Raji (cell line): ENCODE results near the gene CREB5.

Source experiments
- POLR2A ChIP-seq: IDR thresholded peaks from 2 replicates; pipeline ENCODE4 v1.6.1; 2011; ENCODE audit warnings: low read depth, low read length, control low read depth; ENCODE audit not compliant: insufficient read depth

CREB5 gene

GRCh38 chr7:28556671-28557070, 144.4 kb downstream of the CREB5 start:
- no peak for TF ChIP-seq POLR2A

DNA sequence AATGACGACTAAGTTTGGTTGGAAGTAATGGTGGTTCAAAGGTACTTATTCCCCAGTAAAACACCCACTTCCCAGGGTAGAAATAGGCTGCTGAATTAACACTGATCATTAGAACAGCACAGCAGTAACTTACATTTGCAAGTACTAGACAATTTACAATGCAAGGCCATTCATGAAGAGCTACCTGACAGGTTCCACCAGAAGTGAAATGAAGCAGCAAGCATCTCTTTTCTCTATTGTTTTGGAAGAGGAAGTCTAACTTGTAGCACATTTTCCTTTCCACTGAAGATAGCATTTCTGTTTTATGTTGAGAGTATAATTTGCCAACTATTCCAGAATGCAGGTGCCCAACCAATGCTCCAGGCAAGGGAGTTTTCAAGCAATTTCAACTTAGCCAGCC, 145.9 kb downstream of the CREB5 start:
- TF ChIP-seq POLR2A, result no peak

DNA sequence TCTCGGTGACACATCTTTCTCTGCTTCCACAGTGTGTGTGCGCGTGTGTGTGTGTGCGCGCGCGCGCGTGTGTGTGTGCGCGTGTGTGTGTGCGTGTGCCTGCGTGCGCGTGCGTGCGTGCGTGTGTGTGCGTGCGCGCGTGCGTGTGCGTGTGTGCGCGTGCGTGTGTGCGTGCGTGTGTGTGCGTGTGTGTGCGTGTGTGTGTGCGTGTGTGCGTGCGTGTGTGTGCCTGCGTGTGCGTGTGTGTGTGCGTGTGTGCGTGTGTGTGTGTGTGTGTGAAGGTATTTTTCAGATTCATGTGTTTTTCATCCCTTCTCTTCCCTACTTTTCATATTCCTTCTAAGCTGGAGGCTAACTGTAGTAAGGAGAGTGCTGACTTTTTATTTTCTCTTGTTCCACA, 148.4 kb downstream of the CREB5 start:
- no peak for TF ChIP-seq POLR2A

DNA sequence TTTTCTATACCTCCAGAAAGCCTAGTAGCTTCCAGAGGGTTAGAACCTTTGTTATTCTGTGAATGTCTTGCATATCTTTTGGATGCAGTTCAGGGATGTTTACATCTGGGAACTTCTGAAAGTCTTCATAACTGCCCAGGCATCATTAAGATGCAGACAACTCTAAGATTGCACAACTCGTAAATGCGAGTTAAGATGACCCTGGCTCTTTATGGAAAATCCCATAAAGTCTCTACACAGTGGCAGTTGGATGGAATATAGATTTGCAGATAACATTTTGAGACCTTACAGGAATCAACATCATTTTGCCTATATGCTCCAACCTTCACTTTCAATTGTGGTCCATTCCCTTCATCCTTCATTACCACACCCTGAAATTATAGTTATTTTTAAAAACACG, 151.7 kb downstream of the CREB5 start:
- TF ChIP-seq POLR2A, result no peak

DNA sequence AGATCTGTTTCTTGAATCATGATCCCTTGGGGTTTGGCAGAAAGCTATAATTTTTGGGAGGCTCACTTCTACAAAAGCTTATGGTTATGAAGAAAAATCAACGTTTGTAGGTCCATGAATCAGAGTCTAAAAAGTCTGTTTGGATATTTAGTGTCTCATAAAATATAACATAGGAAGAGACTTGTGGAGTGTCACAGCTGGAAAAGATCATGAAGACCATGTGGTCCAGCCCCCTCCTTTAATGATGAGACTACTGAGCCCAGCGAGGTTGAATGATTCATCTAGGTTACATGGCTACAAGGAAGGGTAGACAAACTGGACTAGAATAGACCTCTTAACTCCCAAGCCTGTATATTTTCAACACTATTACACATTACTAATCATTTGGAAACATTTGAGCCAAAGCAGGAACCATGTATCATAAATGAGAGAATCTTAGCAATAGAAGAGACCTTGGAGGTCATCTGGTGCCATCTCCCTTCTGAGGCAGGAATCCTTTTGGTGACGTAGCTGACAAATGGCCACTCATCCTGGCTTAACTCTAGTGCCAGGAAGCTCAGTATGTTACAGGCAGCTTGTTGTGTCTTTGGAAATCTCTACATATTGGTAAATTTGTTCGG, 152.5 kb downstream of the CREB5 start:
- no peak for TF ChIP-seq POLR2A

GRCh38 chr7:28565980-28566379, 153.7 kb downstream of the CREB5 start:
- TF ChIP-seq POLR2A, result no peak

- TF ChIP-seq POLR2A, result peak; percentile 78
Observed at GRCh38 chr7:28570113-28570969, 158.0 kb downstream of the CREB5 start.

DNA sequence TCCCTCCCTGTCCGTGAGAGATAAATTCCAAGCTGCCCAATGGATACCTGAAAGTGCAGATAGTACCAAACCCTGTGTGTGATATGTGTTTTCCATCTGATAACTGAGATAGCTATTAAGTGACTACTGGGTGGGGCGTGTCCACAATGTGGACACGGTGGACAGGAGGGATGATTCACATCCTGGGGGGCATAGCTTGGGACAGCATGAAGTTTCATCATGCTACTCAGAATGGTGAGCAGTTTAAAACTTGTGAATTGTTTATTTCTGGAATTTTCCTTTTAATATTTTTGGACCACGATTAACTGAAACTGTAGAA, 158.6 kb downstream of the CREB5 start:
- TF ChIP-seq POLR2A, result no peak

DNA sequence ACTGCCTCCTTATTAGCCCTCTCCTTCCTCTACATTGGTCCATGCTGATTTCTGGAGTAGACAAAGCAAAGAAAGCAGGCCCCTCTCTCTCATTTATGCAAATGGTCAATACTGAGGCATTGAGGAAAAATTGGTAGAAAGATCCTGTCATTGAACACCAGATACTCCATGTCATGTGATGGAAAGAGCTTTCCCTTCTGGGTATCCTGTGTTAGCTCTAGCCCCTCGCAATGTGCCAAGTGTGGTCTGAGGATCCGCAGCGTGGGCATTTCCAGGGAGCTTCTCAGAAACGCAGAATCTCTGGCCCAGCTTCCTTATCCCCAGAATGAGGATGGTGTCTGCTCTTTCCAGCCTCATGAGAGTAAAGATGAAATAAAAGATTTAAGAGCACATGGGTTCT, 159.1 kb downstream of the CREB5 start:
- TF ChIP-seq POLR2A, result no peak

DNA sequence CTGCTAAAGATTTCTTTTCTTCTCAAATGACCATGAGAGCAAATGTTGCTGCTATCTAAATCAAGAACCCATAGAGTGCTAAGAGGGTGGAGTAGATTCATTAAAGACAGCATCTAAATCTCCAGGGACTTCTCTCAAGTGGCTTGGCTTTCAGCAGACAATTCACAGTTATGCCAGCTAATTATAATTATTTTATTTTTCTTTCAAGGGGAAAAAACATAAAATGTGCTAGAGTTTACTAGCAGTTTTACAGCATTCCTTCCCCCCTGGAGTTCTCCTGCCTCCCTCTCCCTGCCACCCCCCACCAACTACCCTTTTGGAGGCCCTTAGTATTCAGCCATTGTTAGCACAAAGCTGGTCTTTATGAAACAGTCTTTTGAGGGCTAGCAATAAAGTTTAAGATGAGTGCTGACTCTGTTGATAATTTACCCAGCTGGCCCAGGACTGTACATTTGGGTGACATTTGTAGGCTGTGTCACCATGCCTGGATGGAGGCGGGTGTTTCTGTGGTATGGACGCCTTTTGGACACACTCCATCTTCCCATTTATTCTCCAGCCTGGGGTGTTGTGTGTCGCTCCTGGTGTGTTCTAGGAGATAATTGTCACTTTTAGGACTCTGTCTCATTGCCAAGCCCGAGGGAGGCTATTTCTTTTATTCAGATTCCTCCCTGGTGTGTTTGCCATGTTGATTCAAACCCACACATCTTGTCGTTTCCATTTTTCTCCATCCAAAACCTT, 160.2 kb downstream of the CREB5 start:
- TF ChIP-seq POLR2A, result no peak

GRCh38 chr7:28573059-28573553, 160.8 kb downstream of the CREB5 start:
- no peak for TF ChIP-seq POLR2A

- TF ChIP-seq POLR2A, result no peak
Observed at GRCh38 chr7:28573651-28574301, 161.5 kb downstream of the CREB5 start.

DNA sequence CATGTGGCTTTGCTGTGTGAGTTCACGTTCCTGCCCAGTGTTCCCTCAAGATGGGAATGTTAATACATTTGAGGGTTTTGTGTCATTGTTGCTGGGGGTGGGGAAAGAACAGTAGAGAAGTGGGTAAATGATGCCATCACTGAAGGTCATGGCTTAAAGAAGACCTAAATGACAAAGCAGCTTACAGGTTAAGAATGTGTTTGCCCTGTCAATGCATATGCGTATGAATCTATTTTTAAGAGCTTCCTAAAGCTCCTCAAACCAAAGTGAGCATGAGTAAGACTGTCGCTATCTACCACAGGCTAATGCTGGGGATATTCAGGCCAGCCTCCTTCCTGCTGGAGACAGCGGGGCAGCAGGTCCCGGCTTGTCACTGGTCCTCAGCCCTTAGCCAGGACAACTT, 162.9 kb downstream of the CREB5 start:
- TF ChIP-seq POLR2A, result no peak

DNA sequence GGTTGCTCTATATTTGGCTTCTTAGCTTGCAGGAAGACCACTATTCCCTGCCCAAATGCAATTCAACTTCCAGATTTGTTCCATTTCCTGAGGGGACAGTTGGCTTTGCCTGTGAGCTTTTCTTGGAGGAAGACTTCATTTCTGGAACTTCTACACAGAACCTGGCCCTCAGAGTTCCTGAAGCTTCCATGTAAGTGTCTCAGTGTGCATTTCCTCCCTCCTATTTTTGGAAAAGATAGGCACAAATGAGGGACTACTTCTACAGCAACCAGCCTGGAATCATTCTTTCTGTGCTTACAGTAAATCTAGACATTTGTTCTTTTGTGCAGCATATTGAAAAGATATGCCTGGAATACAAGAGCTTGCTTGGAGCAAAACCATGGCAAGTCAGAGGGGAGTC, 164.3 kb downstream of the CREB5 start:
- no peak for TF ChIP-seq POLR2A

- no peak for TF ChIP-seq POLR2A
Observed at GRCh38 chr7:28579571-28579970, 167.3 kb downstream of the CREB5 start.
